ENCODE measurements around the gene AFAP1. TPM values are rescaled to one million over a fixed set of nuclear protein-coding genes. Genes with fewer than 3 reads are reported as not detected.
A peak's percentile ranks its signal among the peaks of the same experiment; 100 is the strongest.

AFAP1 gene
- total and polyA plus RNA-seq, 2 donors from 2014 or later, result 2.6 to 26.3 TPM

DNA sequence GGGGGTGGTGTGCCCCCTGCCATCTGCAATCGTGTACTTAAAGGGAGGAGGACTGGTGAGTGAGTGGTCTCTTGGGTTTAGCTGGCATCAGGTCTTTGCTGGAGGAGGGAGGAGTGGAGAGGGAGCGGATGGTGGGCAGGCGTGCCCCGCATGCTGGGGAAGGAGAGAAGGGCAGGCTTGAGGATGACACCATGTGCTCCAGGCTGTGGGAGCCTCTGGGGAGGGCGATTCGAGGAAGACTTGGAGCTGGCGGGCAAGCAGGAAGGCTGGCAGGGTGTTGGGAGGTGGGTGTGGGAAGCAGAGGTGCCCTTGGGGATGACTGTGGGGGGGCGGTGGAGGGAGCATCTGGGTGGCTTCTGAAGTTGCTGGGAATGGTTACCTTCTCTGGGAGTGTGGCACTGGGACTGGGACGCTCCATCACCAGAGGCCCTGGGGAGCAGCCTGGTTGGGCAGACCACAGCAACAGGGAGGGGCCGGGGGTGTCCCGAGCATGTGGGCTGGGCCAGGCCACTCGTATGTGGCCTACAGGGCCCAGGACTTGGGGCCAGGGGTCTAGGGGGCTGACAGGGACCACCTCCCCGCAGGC lies 30.8 kb upstream of the AFAP1 start:
- H3K9me3 ChIP-seq (ENCODE audit: control insufficient read depth in 2 of 3, insufficient read depth in 1 of 3, low read length in 3 of 3), result no peaks in the 10 kb centered on the region
- peaks cover 0 to 15% (median 0%) of the 10 kb centered on the region in 3 donors for H3K4me1 ChIP-seq (ENCODE audit: control insufficient read depth in 2 of 3, insufficient read depth in 2 of 3, low read depth in 1 of 3, low read length in 3 of 3)
- TF ChIP-seq, protein P1, sequence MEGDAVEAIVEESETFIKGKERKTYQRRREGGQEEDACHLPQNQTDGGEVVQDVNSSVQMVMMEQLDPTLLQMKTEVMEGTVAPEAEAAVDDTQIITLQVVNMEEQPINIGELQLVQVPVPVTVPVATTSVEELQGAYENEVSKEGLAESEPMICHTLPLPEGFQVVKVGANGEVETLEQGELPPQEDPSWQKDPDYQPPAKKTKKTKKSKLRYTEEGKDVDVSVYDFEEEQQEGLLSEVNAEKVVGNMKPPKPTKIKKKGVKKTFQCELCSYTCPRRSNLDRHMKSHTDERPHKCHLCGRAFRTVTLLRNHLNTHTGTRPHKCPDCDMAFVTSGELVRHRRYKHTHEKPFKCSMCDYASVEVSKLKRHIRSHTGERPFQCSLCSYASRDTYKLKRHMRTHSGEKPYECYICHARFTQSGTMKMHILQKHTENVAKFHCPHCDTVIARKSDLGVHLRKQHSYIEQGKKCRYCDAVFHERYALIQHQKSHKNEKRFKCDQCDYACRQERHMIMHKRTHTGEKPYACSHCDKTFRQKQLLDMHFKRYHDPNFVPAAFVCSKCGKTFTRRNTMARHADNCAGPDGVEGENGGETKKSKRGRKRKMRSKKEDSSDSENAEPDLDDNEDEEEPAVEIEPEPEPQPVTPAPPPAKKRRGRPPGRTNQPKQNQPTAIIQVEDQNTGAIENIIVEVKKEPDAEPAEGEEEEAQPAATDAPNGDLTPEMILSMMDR (IDR thresholded peaks at IDR 0.05; ENCODE audit: borderline replicate concordance, extremely low read depth, insufficient read depth), result no peak
- no peak for FAIRE-seq
- no peak overlapping the region for H3K9ac ChIP-seq (ENCODE audit: low read length in 3 of 3)
- peak in 2 of 5 donors; percentile 75 to 78 for DNase-seq
- no peaks in the 10 kb centered on the region for H3K36me3 ChIP-seq (ENCODE audit: control insufficient read depth in 2 of 3, insufficient read depth in 3 of 3, low read length in 3 of 3)
- no peak overlapping the region for H3K4me3 ChIP-seq (ENCODE audit: low read length in 3 of 3)
- H3K27ac ChIP-seq (ENCODE audit: low read depth in 2 of 2, low read length in 2 of 2), result peak overlapping the region; percentile 74 to 83
- H3K27me3 ChIP-seq (ENCODE audit: control insufficient read depth, insufficient read depth, low read length), result no peaks in the 10 kb centered on the region
- intact Hi-C loops (cut with DNase I), result no loop called here

DNA sequence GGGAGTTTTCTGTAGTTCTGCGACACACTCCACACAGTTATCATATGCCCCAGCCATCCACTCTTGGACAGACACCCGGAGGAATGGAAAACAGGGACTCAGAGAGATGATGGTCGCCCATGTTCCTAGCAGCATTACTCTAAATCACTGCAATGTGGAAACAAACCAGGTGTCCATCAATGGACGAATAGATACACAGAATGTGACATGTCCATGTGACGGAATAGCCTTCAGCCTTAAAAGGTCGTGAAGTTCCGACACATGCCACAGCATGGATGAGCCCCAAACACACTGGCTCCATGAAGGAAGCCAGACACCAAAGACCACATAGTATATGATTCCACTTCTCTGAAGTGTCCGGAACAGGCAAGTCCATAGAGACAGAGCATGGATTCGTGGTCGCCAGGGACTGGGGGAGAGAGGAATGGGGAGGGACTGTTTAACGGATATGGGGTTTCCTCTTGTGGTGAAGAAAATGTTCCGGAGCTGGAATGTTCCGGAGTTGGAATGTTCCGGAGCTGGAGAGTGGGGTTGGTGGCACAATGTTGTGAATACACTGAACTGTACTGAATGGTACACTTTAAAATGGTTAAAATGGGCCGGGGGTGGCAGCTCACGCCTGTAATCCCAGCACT lies 28.7 kb upstream of the AFAP1 start:
- no peak for FAIRE-seq
- H3K4me3 ChIP-seq (ENCODE audit: low read length in 3 of 3), result no peak overlapping the region
- H3K27ac ChIP-seq (ENCODE audit: low read depth in 2 of 2, low read length in 2 of 2), result peak overlapping the region in 1 of 2 donors; percentile 59

DNA sequence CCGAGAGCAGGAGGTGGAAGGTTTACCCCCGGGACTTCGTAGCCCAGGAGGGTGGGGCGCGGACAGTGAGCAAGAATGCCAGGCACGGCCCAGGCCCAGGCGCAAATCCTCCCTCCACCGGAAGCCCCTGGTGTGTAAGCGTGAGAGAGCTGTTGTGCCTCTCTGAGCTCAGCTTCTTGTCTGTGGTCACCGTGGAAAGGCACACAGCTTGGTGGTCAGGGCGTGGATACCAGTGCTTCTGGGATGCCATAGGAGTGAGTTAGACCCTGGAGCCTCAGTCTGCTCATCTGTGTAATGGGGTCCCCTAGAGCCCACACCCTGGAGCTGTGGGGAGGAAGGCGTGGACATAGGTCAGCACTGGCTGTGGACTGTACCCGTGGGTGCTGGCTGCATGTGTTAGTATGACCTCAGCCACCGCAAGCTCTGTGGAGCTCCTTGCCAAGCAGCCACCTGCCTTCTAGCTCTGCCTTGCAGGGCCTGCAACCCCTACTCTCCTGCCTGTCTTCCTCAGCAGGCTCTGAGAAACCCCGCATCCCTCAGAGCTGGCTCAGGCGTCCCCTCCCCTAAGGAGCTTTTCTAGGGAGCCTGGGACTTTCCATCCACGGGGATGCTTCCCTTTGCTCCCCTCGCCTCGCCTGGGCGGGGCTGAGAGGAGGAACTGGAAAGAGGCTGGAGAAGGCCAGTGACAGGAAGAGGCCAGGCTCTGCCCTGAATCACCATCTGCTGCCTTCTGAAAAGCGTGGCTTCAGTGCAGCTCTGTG lies 28.0 kb upstream of the AFAP1 start:
- H3K9ac ChIP-seq (ENCODE audit: low read length in 3 of 3), result no peak overlapping the region
- peaks cover 0 to 15% (median 0%) of the 10 kb centered on the region in 3 donors for H3K4me1 ChIP-seq (ENCODE audit: control insufficient read depth in 2 of 3, insufficient read depth in 2 of 3, low read depth in 1 of 3, low read length in 3 of 3)
- no peak for FAIRE-seq
- TF ChIP-seq, protein P1 (IDR thresholded peaks at IDR 0.05; ENCODE audit: borderline replicate concordance, extremely low read depth, insufficient read depth), result no peak
- DNase-seq, result no peak
- no peaks in the 10 kb centered on the region for H3K9me3 ChIP-seq (ENCODE audit: control insufficient read depth in 2 of 3, insufficient read depth in 1 of 3, low read length in 3 of 3)
- H3K27me3 ChIP-seq (ENCODE audit: control insufficient read depth, insufficient read depth, low read length), result no peaks in the 10 kb centered on the region
- intact Hi-C loops (cut with DNase I), result no loop called here
- peak overlapping the region in 1 of 2 donors; percentile 59 for H3K27ac ChIP-seq (ENCODE audit: low read depth in 2 of 2, low read length in 2 of 2)
- H3K36me3 ChIP-seq (ENCODE audit: control insufficient read depth in 2 of 3, insufficient read depth in 3 of 3, low read length in 3 of 3), result no peaks in the 10 kb centered on the region
- H3K4me3 ChIP-seq (ENCODE audit: low read length in 3 of 3), result no peak overlapping the region

More for the DNA sequence above, 28.7 kb upstream of the AFAP1 start:
- no peak for DNase-seq
- TF ChIP-seq, protein P1 (IDR thresholded peaks at IDR 0.05; ENCODE audit: borderline replicate concordance, extremely low read depth, insufficient read depth), result no peak
- Histone ChIP-seq H3K4me1 (ENCODE audit: control insufficient read depth in 2 of 3, insufficient read depth in 2 of 3, low read depth in 1 of 3, low read length in 3 of 3) (peaks cover 0 to 15% (median 0%) of the 10 kb centered on the region in 3 donors), H3K27me3 (ENCODE audit: control insufficient read depth, insufficient read depth, low read length) (no peaks in the 10 kb centered on the region), H3K9ac (ENCODE audit: low read length in 3 of 3) (no peak overlapping the region), H3K9me3 (ENCODE audit: control insufficient read depth in 2 of 3, insufficient read depth in 1 of 3, low read length in 3 of 3) (no peaks in the 10 kb centered on the region), H3K36me3 (ENCODE audit: control insufficient read depth in 2 of 3, insufficient read depth in 3 of 3, low read length in 3 of 3) (no peaks in the 10 kb centered on the region)
- intact Hi-C loops (cut with DNase I), result no loop called here

Measured in kidney (tissue), 14 donors.